Mucosa of rectum (tissue), 2 donors: Measurements from ENCODE around the gene SATB1.

Experiments
- H3K27ac ChIP-seq, 2 donors: one replicate each; pipeline ENCODE4 v1.7.0; 2013; ENCODE audit warnings: inconsistent platforms in 2 of 2, low read depth in 2 of 2, low read length in 2 of 2
- H3K27me3 ChIP-seq, 2 donors: one replicate each; pipeline ENCODE4 v1.7.0; 2013; ENCODE audit warnings: low read length in 2 of 2; ENCODE audit not compliant: control insufficient read depth in 2 of 2, insufficient read depth in 2 of 2
- H3K36me3 ChIP-seq, 2 donors: one replicate each; pipeline ENCODE4 v1.7.0; 2013; ENCODE audit warnings: low read length in 2 of 2; ENCODE audit not compliant: control insufficient read depth in 2 of 2, insufficient read depth in 2 of 2
- H3K4me1 ChIP-seq, 2 donors: one replicate each; pipeline ENCODE4 v1.7.0; 2013; ENCODE audit warnings: low read length in 2 of 2, mild to moderate bottlenecking in 1 of 2; ENCODE audit not compliant: control insufficient read depth in 2 of 2, insufficient read depth in 2 of 2
- H3K4me3 ChIP-seq, 2 donors: one replicate each; pipeline ENCODE4 v1.7.0; 2013; ENCODE audit warnings: low read length in 2 of 2
- H3K9ac ChIP-seq, 2 donors: one replicate each; pipeline ENCODE4 v1.7.0; 2013; ENCODE audit warnings: low read length in 2 of 2, low read depth in 1 of 2, mild to moderate bottlenecking in 1 of 2
- H3K9me3 ChIP-seq, 2 donors: one replicate each; pipeline ENCODE4 v1.7.0; 2013; ENCODE audit warnings: low read length in 2 of 2; ENCODE audit not compliant: control insufficient read depth in 2 of 2
- donor health status: healthy.
- donor health status: Normal muscosa, but diverticular disease.

SATB1 gene

GRCh38 chr3:18432752-18433151 is 7.6 kb upstream of the SATB1 start:
- no peaks in the 10 kb centered on the region for H3K36me3 ChIP-seq
- no peaks in the 10 kb centered on the region for H3K4me1 ChIP-seq
- H3K27ac ChIP-seq = no peak overlapping the region

GRCh38 chr3:18431266-18431665 is 6.1 kb upstream of the SATB1 start:
- Histone ChIP-seq H3K27me3 (no peaks in the 10 kb centered on the region), H3K4me3 (no peak overlapping the region), H3K36me3 (no peaks in the 10 kb centered on the region), H3K4me1 (peaks cover 0 to under 1% of the 10 kb centered on the region in 2 donors), H3K9ac (no peak overlapping the region), H3K27ac (no peak overlapping the region), H3K9me3 (no peaks in the 10 kb centered on the region)

More at GRCh38 chr3:18432752-18433151, 7.6 kb upstream of the SATB1 start:
- no peak overlapping the region for H3K9ac ChIP-seq
- no peak overlapping the region for H3K4me3 ChIP-seq
- no peaks in the 10 kb centered on the region for H3K27me3 ChIP-seq
- H3K9me3 ChIP-seq = no peaks in the 10 kb centered on the region

DNA sequence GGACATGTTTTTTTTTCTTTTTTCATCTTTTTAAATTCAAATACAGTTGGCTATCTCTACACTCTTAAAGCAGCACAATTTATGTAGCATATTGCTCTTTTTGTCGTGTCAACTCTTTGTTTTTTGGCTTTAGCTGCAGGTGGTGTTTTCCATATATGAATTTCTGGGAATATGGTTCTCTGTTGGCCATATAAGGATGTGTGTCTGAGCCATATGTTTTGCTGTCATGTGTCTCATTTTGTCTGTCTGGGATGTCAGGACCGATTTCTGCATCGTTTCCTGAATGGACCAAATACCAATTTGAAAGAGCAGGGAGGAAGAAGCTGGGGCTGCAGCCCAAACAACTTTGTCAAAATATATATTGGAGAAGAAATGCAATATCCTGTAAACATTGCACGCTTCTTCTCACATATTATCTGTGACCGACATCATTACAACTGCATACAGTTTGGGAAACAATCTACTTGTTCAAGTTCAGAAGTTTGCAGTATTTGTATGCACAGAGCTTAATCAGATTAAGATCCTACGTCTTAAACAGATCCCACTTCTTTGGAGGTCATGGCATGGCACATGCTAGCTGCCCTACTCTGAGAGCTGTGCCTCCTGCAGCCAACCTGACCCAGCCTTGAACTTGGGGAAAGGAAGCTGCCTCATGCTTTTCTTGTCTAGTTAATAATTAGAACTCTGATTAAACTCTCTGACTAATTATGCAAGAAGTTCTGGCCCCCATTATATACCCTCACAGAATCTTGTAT is 4.0 kb upstream of the SATB1 start:
- Histone ChIP-seq H3K27ac (no peak overlapping the region), H3K9ac (no peak overlapping the region), H3K27me3 (no peaks in the 10 kb centered on the region), H3K36me3 (no peaks in the 10 kb centered on the region), H3K9me3 (no peaks in the 10 kb centered on the region), H3K4me3 (no peak overlapping the region), H3K4me1 (peaks cover 0 to 3% of the 10 kb centered on the region in 2 donors)

GRCh38 chr3:18428036-18428435 is 2.9 kb upstream of the SATB1 start:
- Histone ChIP-seq H3K27me3 (no peaks in the 10 kb centered on the region), H3K4me3 (no peak overlapping the region), H3K9me3 (no peaks in the 10 kb centered on the region), H3K9ac (no peak overlapping the region), H3K4me1 (peaks cover 0 to 5% of the 10 kb centered on the region in 2 donors), H3K36me3 (no peaks in the 10 kb centered on the region), H3K27ac (no peak overlapping the region)

- H3K4me3 ChIP-seq = peak overlapping the region; percentile 80 to 81
- H3K9ac ChIP-seq = no peak overlapping the region
- H3K9me3 ChIP-seq = no peaks in the 10 kb centered on the region
- H3K27ac ChIP-seq = no peak overlapping the region
- peaks cover 0 to 7% of the 10 kb centered on the region in 2 donors for H3K4me1 ChIP-seq
- H3K36me3 ChIP-seq = no peaks in the 10 kb centered on the region
- no peaks in the 10 kb centered on the region for H3K27me3 ChIP-seq
Observed at GRCh38 chr3:18426597-18427193, 1.6 kb upstream of the SATB1 start.

GRCh38 chr3:18425641-18426257 is 610 bp upstream of the SATB1 start:
- Histone ChIP-seq H3K4me1 (peaks cover under 1 to 8% of the 10 kb centered on the region in 2 donors), H3K9ac (peak overlapping the region; percentile 70 to 88), H3K36me3 (no peaks in the 10 kb centered on the region), H3K27ac (peak overlapping the region; percentile 84), H3K9me3 (no peaks in the 10 kb centered on the region), H3K27me3 (no peaks in the 10 kb centered on the region), H3K4me3 (peak overlapping the region; percentile 80 to 81)

GRCh38 chr3:18424213-18424728 is 868 bp downstream of the SATB1 start:
- Histone ChIP-seq H3K27me3 (no peaks in the 10 kb centered on the region), H3K9me3 (no peaks in the 10 kb centered on the region), H3K36me3 (no peaks in the 10 kb centered on the region), H3K4me3 (peak overlapping the region; percentile 80 to 96), H3K4me1 (peaks cover 4 to 20% of the 10 kb centered on the region in 2 donors), H3K27ac (peak overlapping the region; percentile 84), H3K9ac (peak overlapping the region; percentile 81 to 88)

- Histone ChIP-seq H3K9ac (peak overlapping the region; percentile 81 to 88), H3K9me3 (no peaks in the 10 kb centered on the region), H3K27ac (peak overlapping the region; percentile 84), H3K4me1 (peaks cover 6 to 24% of the 10 kb centered on the region in 2 donors), H3K4me3 (peak overlapping the region; percentile 80 to 96), H3K27me3 (no peaks in the 10 kb centered on the region), H3K36me3 (no peaks in the 10 kb centered on the region)
Observed at GRCh38 chr3:18423401-18424212, 1.5 kb downstream of the SATB1 start.

DNA sequence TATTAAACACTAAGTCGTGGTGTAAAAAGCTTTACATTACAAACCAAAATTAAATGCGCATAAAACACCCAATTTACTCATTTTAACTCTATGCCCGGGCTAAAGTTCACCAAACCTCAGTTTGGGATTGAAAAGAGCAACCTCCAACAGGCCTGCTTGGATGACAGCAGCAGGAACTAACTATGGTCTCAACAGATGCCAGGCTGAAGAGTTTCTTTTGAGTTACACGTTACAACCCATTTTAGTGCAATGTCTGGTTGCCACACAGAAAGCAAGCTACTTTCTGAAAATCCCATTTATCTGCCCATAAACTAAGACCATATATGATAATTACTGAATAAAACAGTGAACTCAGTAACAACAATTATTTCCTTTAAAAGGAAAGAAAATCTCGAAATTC is 2.2 kb downstream of the SATB1 start:
- Histone ChIP-seq H3K36me3 (peaks cover 0 to under 1% of the 10 kb centered on the region in 2 donors), H3K4me1 (peaks cover 6 to 24% of the 10 kb centered on the region in 2 donors), H3K9ac (peak overlapping the region; percentile 81 to 88), H3K4me3 (peak overlapping the region; percentile 80 to 96), H3K9me3 (no peaks in the 10 kb centered on the region), H3K27me3 (no peaks in the 10 kb centered on the region), H3K27ac (peak overlapping the region in 1 of 2 donors; percentile 23)
